ENCODE data around the gene ZNF362. TPM values are rescaled to one million over a fixed set of nuclear protein-coding genes. Genes with fewer than 3 reads are reported as not detected.

The ZNF362 gene
- total RNA-seq, 1 experiment from 2014 or later = 11.1 TPM

DNA sequence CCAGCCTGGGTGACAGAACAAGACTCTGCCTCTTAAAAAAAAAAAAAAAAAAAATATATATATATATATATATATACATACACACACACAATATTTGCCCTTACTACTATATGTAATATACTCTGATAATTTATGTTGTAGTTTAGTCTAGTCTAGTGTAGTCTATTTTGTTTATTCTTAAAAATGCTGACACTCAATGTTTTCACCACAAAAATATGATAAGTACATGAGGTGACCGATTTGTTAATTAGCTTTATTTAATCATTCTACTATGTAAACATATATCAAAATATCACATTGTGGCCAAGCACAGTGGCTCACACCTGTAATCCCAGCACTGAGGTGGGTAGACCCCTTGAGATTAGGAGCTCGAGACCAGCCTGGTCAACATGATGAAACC, 19.8 kb upstream of the ZNF362 start:
- Histone ChIP-seq H3K36me3 (ENCODE audit: control insufficient read depth in 1 of 2, insufficient read depth in 2 of 2, low read length in 2 of 2) (no peaks in the 10 kb centered on the region), H3K27me3 (ENCODE audit: insufficient read depth, low read length) (no peaks in the 10 kb centered on the region), H3K9me2 (ENCODE audit: insufficient read depth) (no peaks in the 10 kb centered on the region), H3K4me1 (ENCODE audit: control insufficient read depth in 1 of 2, insufficient read depth in 2 of 2, low read length in 2 of 2) (peaks cover 9 to 12% of the 10 kb centered on the region in 2 experiments; a peak in 2 of 4 replicates), H3K79me2 (ENCODE audit: insufficient read depth, low read length) (no peaks in the 10 kb centered on the region), H3K9ac (ENCODE audit: low read length) (no peak overlapping the region), H3K4me3 (replicated peaks in 1 of 2; ENCODE audit: low read depth in 1 of 2, low read length in 2 of 2) (no peak overlapping the region), H4K20me1 (ENCODE audit: insufficient read depth) (no peaks in the 10 kb centered on the region), H3K4me2 (ENCODE audit: low read length) (no peak overlapping the region), H3K27ac (ENCODE audit: low read depth, low read length) (no peak overlapping the region), H3K9me3 (ENCODE audit: control insufficient read depth in 1 of 2, insufficient read depth in 1 of 2, low read depth in 1 of 2, low read length in 2 of 2) (no peaks in the 10 kb centered on the region), H2AFZ (ENCODE audit: low read depth, low read length, poor library complexity, severe bottlenecking) (no peak overlapping the region)
- POLR2A ChIA-PET = no interaction called here
- TF ChIP-seq CBX3 (IDR thresholded peaks at IDR 0.05; ENCODE audit: low read depth) = no peak
- TF ChIP-seq CEBPB (IDR thresholded peaks at IDR 0.05; ENCODE audit: low read depth) = no peak
- no peak for TF ChIP-seq POLR2A (IDR thresholded peaks at IDR 0.05; ENCODE audit: borderline replicate concordance, extremely low read depth, insufficient read depth, insufficient read length)
- intact Hi-C loops (cut with micrococcal nuclease) = no loop called here
- ATAC-seq (no peak), DNase-seq (ENCODE audit: low read depth, low spot score) (no peak)
- CTCF ChIA-PET = no interaction called here
- no TSS peak for BruUV-seq (replicated peaks)
- RAD21 ChIA-PET (ENCODE audit: low non-redundant PET in 1 of 2, low total read pairs in 2 of 2, uncharacterized antibody in 2 of 2, unreplicated experiment in 2 of 2) = no interaction called here

DNA sequence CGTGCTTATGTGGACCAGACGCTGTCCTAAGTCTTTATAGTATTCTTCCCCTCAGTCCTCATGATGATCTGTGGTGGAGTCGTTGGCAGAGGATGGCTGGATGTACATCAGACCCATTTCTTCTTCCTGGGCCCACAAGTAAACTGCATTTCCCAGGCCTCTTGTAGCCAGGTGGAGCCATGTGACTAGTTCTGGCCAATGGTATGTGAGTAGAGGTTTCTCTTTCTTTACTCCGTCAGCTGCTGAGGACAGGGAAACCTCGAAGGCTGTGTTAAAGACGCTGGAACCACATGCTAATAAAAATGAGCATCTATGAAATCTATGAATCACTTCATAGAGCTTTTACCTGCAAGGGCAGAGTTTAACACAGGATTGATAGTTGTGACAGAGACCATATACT, 18.7 kb upstream of the ZNF362 start:
- H4K20me1 ChIP-seq (ENCODE audit: insufficient read depth) = no peaks in the 10 kb centered on the region
- no peaks in the 10 kb centered on the region for H3K9me2 ChIP-seq (ENCODE audit: insufficient read depth)
- no peaks in the 10 kb centered on the region for H3K27me3 ChIP-seq (ENCODE audit: insufficient read depth, low read length)
- H3K36me3 ChIP-seq (ENCODE audit: control insufficient read depth in 1 of 2, insufficient read depth in 2 of 2, low read length in 2 of 2) = no peaks in the 10 kb centered on the region
- H3K27ac ChIP-seq (ENCODE audit: low read depth, low read length) = no peak overlapping the region
- BruUV-seq (replicated peaks) = no TSS peak
- H3K4me2 ChIP-seq (ENCODE audit: low read length) = no peak overlapping the region
- DNase-seq (ENCODE audit: low read depth, low spot score) (no peak), ATAC-seq (peak; percentile 47; the same call in 1 of the 2 replicates)
- H3K4me3 ChIP-seq (replicated peaks in 1 of 2; ENCODE audit: low read depth in 1 of 2, low read length in 2 of 2) = no peak overlapping the region
- peaks cover 9 to 12% of the 10 kb centered on the region in 2 experiments; a peak in 2 of 4 replicates for H3K4me1 ChIP-seq (ENCODE audit: control insufficient read depth in 1 of 2, insufficient read depth in 2 of 2, low read length in 2 of 2)
- intact Hi-C loops (cut with micrococcal nuclease) = no loop called here
- H3K9ac ChIP-seq (ENCODE audit: low read length) = no peak overlapping the region
- H3K79me2 ChIP-seq (ENCODE audit: insufficient read depth, low read length) = no peaks in the 10 kb centered on the region
- ChIA-PET RAD21 (ENCODE audit: low non-redundant PET in 1 of 2, low total read pairs in 2 of 2, uncharacterized antibody in 2 of 2, unreplicated experiment in 2 of 2) (no interaction called here), CTCF (no interaction called here), POLR2A (no interaction called here)
- no peaks in the 10 kb centered on the region for H3K9me3 ChIP-seq (ENCODE audit: control insufficient read depth in 1 of 2, insufficient read depth in 1 of 2, low read depth in 1 of 2, low read length in 2 of 2)
- H2AFZ ChIP-seq (ENCODE audit: low read depth, low read length, poor library complexity, severe bottlenecking) = no peak overlapping the region
- TF ChIP-seq, protein P1, sequence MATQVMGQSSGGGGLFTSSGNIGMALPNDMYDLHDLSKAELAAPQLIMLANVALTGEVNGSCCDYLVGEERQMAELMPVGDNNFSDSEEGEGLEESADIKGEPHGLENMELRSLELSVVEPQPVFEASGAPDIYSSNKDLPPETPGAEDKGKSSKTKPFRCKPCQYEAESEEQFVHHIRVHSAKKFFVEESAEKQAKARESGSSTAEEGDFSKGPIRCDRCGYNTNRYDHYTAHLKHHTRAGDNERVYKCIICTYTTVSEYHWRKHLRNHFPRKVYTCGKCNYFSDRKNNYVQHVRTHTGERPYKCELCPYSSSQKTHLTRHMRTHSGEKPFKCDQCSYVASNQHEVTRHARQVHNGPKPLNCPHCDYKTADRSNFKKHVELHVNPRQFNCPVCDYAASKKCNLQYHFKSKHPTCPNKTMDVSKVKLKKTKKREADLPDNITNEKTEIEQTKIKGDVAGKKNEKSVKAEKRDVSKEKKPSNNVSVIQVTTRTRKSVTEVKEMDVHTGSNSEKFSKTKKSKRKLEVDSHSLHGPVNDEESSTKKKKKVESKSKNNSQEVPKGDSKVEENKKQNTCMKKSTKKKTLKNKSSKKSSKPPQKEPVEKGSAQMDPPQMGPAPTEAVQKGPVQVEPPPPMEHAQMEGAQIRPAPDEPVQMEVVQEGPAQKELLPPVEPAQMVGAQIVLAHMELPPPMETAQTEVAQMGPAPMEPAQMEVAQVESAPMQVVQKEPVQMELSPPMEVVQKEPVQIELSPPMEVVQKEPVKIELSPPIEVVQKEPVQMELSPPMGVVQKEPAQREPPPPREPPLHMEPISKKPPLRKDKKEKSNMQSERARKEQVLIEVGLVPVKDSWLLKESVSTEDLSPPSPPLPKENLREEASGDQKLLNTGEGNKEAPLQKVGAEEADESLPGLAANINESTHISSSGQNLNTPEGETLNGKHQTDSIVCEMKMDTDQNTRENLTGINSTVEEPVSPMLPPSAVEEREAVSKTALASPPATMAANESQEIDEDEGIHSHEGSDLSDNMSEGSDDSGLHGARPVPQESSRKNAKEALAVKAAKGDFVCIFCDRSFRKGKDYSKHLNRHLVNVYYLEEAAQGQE (IDR thresholded peaks at IDR 0.05; ENCODE audit: low read depth) = no peak
- no peak for TF ChIP-seq RAD21 (IDR thresholded peaks at IDR 0.05; ENCODE audit: low read depth)
- no peak for TF ChIP-seq POLR2A (IDR thresholded peaks at IDR 0.05; ENCODE audit: borderline replicate concordance, extremely low read depth, insufficient read depth, insufficient read length)
- no peak for TF ChIP-seq TCF7L2 (IDR thresholded peaks at IDR 0.05; ENCODE audit: borderline replicate concordance, extremely low read depth, insufficient read depth, insufficient read length)
- no peak for TF ChIP-seq SRF (IDR thresholded peaks at IDR 0.05; ENCODE audit: low read depth)
- TF ChIP-seq POLR2AphosphoS5 (IDR thresholded peaks at IDR 0.05; ENCODE audit: low read depth, low read length) = no peak
- TF ChIP-seq ELF1 (IDR thresholded peaks at IDR 0.05; ENCODE audit: borderline replicate concordance, low read depth) = no peak
- no peak for TF ChIP-seq EGR1 (IDR thresholded peaks at IDR 0.05; ENCODE audit: low read depth)
- TF ChIP-seq JUND (IDR thresholded peaks at IDR 0.05) = no peak
- TF ChIP-seq SIN3A (IDR thresholded peaks at IDR 0.05; ENCODE audit: low read depth) = no peak
- TF ChIP-seq CBX3 (IDR thresholded peaks at IDR 0.05; ENCODE audit: low read depth) = no peak
- no peak for TF ChIP-seq FOSL1 (IDR thresholded peaks at IDR 0.05; ENCODE audit: low read depth)
- TF ChIP-seq ATF3 (IDR thresholded peaks at IDR 0.05) = no peak
- TF ChIP-seq, protein P2, sequence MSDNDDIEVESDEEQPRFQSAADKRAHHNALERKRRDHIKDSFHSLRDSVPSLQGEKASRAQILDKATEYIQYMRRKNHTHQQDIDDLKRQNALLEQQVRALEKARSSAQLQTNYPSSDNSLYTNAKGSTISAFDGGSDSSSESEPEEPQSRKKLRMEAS (IDR thresholded peaks at IDR 0.05) = no peak
- TF ChIP-seq ZBTB33 (IDR thresholded peaks at IDR 0.05; ENCODE audit: extremely low read depth, insufficient replicate concordance, low read length) = no peak
- no peak for TF ChIP-seq ZFX (IDR thresholded peaks at IDR 0.05)
- no peak for TF ChIP-seq CEBPB (IDR thresholded peaks at IDR 0.05; ENCODE audit: low read depth)

Measured in HCT116 (cell line).